Gastrocnemius medialis (tissue), 4 donors: Measurements from ENCODE around the gene R3HDM2. TPM values are rescaled to one million over a fixed set of nuclear protein-coding genes. Genes with fewer than 3 reads are reported as not detected.
A peak's percentile ranks its signal among the peaks of the same experiment; 100 is the strongest.
"Not testable (repeated sequence)": the region's sequence is repeated elsewhere in the genome, so short reads cannot be mapped to it uniquely, and the experiment has no call there.

Experiments
- ATAC-seq, 2 donors: fragments of 150-250 bp; one replicate each; pipeline ENCODE4 v1.9.1; 2016
- DNase-seq, 2 donors: peaks; one replicate each; pipeline ENCODE4 v3.0.0-alpha.2; 2019
- H3K27ac ChIP-seq, 4 donors: fragments of 200-600 bp; sonication (generic); 1 replicate in 1 of 4; 2 replicates in 3 of 4; pipeline ENCODE4 v1.5.1; 2016 to 2018; ENCODE audit warnings: mild to moderate bottlenecking in 2 of 4, moderate library complexity in 1 of 4
- H3K27me3 ChIP-seq, 3 donors: fragments of 200-600 bp; sonication (generic) in 2 of 3; 1 replicate in 1 of 3; 2 replicates in 2 of 3; pipeline versions ENCODE4 v1.5.1 to v1.6.0; 2016 to 2019; ENCODE audit warnings: mild to moderate bottlenecking in 1 of 3, moderate library complexity in 1 of 3
- H3K36me3 ChIP-seq, 2 donors: fragments of 200-600 bp; sonication (generic) in 1 of 2; one replicate each; pipeline ENCODE4 v1.5.1; 2017 to 2018
- H3K4me1 ChIP-seq, 2 donors: fragments of 200-600 bp; sonication (generic) in 1 of 2; one replicate each; pipeline ENCODE4 v1.5.1; 2016 to 2017; ENCODE audit warnings: mild to moderate bottlenecking in 2 of 2
- H3K4me3 ChIP-seq, 4 donors: fragments of 200-600 bp; sonication (generic) in 3 of 4; 1 replicate in 1 of 4; 2 replicates in 3 of 4; pipeline ENCODE4 v1.5.1; 2016 to 2019; ENCODE audit warnings: mild to moderate bottlenecking in 2 of 4
- H3K9me3 ChIP-seq, 3 donors: fragments of 200-600 bp; sonication (generic) in 2 of 3; 1 replicate in 1 of 3; 2 replicates in 2 of 3; pipeline ENCODE4 v1.5.1; 2016 to 2019
- POLR2A ChIP-seq, 2 donors: fragments of 450-650 bp; IDR thresholded peaks; one replicate each; pipeline ENCODE4 v1.6.1; 2017; ENCODE audit warnings: antibody characterized with exemption in 2 of 2, mild to moderate bottlenecking in 2 of 2, moderate library complexity in 2 of 2
- in situ Hi-C, 4 donors: fragments of 200-750 bp; cut with MboI; loops; one replicate each; pipeline versions ENCODE4 v1.15.0 to v1.8.0; 2017; ENCODE audit warnings: low sequenced_read_pairs in 4 of 4
- intact Hi-C: fragments of 100-400 bp; cut with DNase I; formaldehyde crosslinking; loops from one replicate; pipeline ENCODE4 v1.15.1; 2023; ENCODE audit warnings: low total_unique reads
- total RNA-seq, 4 donors: library from RNA; depleted of rRNA; stranded (reverse); fragments of >200 nt; gene quantifications; one replicate each; pipeline versions ENCODE4 v1.1.0 to v1.2.3, GENCODE V29; 2016
- TF ChIP-seq, protein P1 (sequence below), 5 experiments: fragments of 450-650 bp in 3 of 5; fragments of 200-600 bp in 2 of 5; sonication (generic) in 2 of 5; IDR thresholded peaks in 4 of 5; conservative IDR thresholded peaks in 1 of 5; 1 replicate in 4 of 5; 2 replicates in 1 of 5; pipeline ENCODE4 v1.5.1; 2016 to 2019; ENCODE audit warnings: antibody characterized with exemption in 5 of 5, mild to moderate bottlenecking in 3 of 5, moderate library complexity in 3 of 5

R3HDM2 gene
- total RNA-seq, 4 donors from 2014 or later: 24.1 to 27.1 (median 25.6) TPM

DNA sequence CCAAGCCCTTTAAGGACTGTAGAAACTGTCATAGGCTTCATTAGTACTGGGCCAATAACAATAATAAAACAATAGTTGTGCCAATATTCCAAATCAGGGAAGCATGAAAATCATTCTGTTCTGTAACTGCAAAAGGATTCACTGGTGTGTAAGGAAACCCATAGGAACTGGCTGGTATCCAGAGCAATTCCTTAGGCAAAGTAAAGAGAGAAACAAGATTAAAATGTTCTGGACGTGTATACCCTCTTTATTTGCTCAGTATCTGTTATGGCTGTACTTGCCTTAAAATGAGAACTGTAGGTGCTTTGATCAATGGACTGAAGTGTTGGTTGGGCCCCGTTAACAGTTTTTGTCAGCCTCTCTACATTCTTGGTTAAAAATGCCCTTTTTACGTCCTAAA, 107.4 kb downstream of the R3HDM2 start:
- ATAC-seq: no peak
- peaks cover 0 to 7% of the 10 kb centered on the region in 2 donors for H3K36me3 ChIP-seq
- no peaks in the 10 kb centered on the region for H3K27me3 ChIP-seq
- intact Hi-C loops (no loop called here), in situ Hi-C loops (no loop called here)
- TF ChIP-seq, protein P1, sequence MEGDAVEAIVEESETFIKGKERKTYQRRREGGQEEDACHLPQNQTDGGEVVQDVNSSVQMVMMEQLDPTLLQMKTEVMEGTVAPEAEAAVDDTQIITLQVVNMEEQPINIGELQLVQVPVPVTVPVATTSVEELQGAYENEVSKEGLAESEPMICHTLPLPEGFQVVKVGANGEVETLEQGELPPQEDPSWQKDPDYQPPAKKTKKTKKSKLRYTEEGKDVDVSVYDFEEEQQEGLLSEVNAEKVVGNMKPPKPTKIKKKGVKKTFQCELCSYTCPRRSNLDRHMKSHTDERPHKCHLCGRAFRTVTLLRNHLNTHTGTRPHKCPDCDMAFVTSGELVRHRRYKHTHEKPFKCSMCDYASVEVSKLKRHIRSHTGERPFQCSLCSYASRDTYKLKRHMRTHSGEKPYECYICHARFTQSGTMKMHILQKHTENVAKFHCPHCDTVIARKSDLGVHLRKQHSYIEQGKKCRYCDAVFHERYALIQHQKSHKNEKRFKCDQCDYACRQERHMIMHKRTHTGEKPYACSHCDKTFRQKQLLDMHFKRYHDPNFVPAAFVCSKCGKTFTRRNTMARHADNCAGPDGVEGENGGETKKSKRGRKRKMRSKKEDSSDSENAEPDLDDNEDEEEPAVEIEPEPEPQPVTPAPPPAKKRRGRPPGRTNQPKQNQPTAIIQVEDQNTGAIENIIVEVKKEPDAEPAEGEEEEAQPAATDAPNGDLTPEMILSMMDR (IDR thresholded peaks at IDR 0.05 in 4 of 5, conservative IDR thresholded peaks at IDR 0.05 in 1 of 5): no peak
- no peak for TF ChIP-seq POLR2A (IDR thresholded peaks at IDR 0.05)
- no peak overlapping the region for H3K27ac ChIP-seq
- no peak overlapping the region for H3K4me3 ChIP-seq
- no peak for DNase-seq
- H3K4me1 ChIP-seq: peaks cover 0 to 5% of the 10 kb centered on the region in 2 donors
- no peaks in the 10 kb centered on the region for H3K9me3 ChIP-seq

DNA sequence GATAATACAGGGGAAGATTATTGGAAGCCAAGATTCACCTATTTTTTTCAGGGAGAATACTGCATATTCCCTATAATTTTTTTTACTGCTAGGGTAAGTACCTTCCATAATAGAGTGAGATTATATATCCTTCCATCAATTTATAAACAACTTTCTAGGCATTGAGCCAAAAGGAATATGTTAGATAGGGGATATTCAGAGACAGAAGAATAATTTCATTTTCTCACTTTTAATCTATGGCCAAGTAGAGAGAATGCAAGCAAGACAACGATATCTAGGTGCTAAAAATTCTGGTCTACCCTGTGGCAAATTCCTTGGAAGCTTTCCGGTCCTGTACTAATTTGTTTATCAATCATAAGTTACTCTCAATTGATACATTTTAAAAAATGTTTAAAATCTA, 110.2 kb downstream of the R3HDM2 start:
- no peak overlapping the region for H3K4me3 ChIP-seq
- H3K9me3 ChIP-seq: no peaks in the 10 kb centered on the region
- ATAC-seq (no peak), DNase-seq (no peak)
- no peak for TF ChIP-seq POLR2A (IDR thresholded peaks at IDR 0.05)
- TF ChIP-seq, protein P1 (IDR thresholded peaks at IDR 0.05 in 4 of 5, conservative IDR thresholded peaks at IDR 0.05 in 1 of 5): no peak
- peaks cover 0 to 5% of the 10 kb centered on the region in 2 donors for H3K4me1 ChIP-seq
- H3K27me3 ChIP-seq: no peaks in the 10 kb centered on the region
- intact Hi-C loops (no loop called here), in situ Hi-C loops (no loop called here)
- no peak overlapping the region for H3K27ac ChIP-seq
- no peaks in the 10 kb centered on the region for H3K36me3 ChIP-seq

DNA sequence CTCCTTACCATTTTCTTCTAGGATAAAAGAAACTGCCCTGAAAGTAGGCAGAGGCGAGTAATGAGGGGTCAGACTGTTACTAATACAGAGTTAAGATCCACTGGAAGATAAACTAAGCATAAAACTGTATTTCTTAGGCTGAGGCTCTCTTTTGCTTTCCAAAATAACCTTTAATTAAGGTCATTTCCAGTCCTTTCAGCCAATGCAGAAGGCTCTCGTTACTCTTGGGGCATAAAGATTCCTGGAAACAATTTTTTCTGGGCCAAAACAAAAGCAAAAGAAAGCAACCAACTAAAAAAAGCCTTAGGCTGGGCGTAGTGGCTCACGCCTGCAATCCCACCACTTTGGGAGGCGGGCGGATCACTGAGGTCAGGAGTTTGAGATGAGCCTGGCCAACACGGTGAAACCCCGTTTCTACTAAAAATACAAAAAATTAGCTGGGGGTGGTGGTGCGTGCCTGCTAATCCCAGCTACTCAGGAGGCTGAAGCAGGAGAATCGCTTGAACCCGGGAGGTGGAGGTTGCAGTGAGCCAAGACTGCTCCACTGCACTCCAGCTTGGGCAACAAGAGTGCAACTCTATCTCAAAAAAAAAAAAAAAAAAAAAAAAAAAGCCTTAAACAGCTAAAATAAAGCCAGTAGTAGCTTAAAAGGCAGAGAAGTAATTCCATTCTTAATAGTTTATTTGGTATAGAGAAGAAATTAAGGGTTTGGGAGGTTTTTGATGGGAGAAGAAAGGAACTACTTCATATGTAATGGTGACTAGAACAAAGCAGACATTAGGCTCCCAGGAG, 111.0 kb downstream of the R3HDM2 start:
- no peaks in the 10 kb centered on the region for H3K36me3 ChIP-seq
- DNase-seq: no peak
- intact Hi-C loops: no loop called here
- ATAC-seq: no peak
- in situ Hi-C loops: loop anchor here in 1 of 4 donors (10.0 kb wide), 1 partner anchor 135 kb away; the partner anchor contains the start of genes GLI1 and INHBE
- H3K4me3 ChIP-seq: no peak overlapping the region
- H3K27ac ChIP-seq: peak overlapping the region in 1 of 4 donors; percentile 5
- H3K4me1 ChIP-seq: peaks cover 0 to 5% of the 10 kb centered on the region in 2 donors
- no peak for TF ChIP-seq POLR2A (IDR thresholded peaks at IDR 0.05)
- TF ChIP-seq, protein P1 (IDR thresholded peaks at IDR 0.05 in 4 of 5, conservative IDR thresholded peaks at IDR 0.05 in 1 of 5): no peak
- H3K9me3 ChIP-seq: no peaks in the 10 kb centered on the region
- H3K27me3 ChIP-seq: no peaks in the 10 kb centered on the region

DNA sequence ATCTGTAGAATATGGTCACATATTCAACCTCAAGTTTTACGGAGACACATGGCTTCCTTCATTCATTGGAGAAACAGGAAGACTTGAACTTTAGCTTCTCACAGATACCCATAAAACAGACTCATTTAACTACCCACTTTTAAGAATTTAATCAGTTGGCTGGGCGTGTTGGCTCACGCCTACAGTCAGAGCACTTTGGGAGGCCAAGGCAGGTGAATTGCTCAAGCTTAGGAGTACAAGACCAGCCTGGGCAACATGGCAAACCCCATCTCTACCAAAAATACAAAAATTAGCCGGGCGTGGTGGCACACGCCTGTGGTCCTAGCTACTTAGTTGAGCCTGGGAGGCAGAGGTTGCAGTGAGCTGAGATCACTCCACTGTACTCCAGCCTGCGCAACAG, 115.2 kb downstream of the R3HDM2 start:
- intact Hi-C loops: no loop called here
- H3K4me3 ChIP-seq: no peak overlapping the region
- H3K4me1 ChIP-seq: peaks cover 0 to 5% of the 10 kb centered on the region in 2 donors
- H3K27ac ChIP-seq: no peak overlapping the region
- H3K27me3 ChIP-seq: no peaks in the 10 kb centered on the region
- no peaks in the 10 kb centered on the region for H3K9me3 ChIP-seq
- TF ChIP-seq, protein P1 (IDR thresholded peaks at IDR 0.05 in 4 of 5, conservative IDR thresholded peaks at IDR 0.05 in 1 of 5): no peak
- no peak for TF ChIP-seq POLR2A (IDR thresholded peaks at IDR 0.05)
- ATAC-seq: no peak
- H3K36me3 ChIP-seq: no peaks in the 10 kb centered on the region
- in situ Hi-C loops: loop anchor here in 1 of 4 donors (10.0 kb wide), 1 partner anchor 139 kb away; the partner anchor contains the start of genes GLI1 and INHBE
- no peak for DNase-seq

DNA sequence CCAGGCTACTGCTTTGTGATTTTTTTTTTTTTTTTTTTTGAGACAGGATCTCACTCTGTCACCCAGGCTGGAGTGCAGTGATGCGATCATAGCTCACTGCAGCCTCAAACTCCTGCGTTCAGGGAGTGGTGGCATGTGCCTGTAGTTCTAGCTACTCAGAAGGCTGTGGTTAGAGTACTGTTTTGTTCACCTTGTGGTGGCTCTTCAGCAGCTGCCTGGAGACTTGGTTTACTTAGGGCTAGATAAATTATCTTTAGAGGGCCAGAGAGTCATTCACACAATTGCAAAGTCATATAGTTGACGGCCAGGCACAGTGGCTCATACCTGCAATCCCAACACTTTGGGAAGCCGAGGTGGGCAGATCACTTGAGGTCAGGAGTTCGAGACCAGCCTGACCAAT, 118.6 kb downstream of the R3HDM2 start:
- H3K4me3 ChIP-seq, H3K9me3 ChIP-seq, intact Hi-C loops, DNase-seq, H3K4me1 ChIP-seq, H3K27ac ChIP-seq, H3K27me3 ChIP-seq, ATAC-seq: not testable (repeated sequence)
- in situ Hi-C loops: loop anchor here in 1 of 4 donors (10.0 kb wide), 1 partner anchor 143 kb away; the partner anchor contains the start of genes GLI1 and INHBE
- peaks cover 0 to 11% of the 10 kb centered on the region in 2 donors for H3K36me3 ChIP-seq
